Mesenchymal stem cell (in vitro differentiated cells and primary cell): ENCODE measurements around the gene BAZ2B.
"Not testable (repeated sequence)": the region's sequence is repeated elsewhere in the genome, so short reads cannot be mapped to it uniquely, and the experiment has no call there.

ENCODE experiments used
- DNase-seq: peaks from one replicate; pipeline ENCODE4 v3.0.0-alpha.2; 2013
- H2AFZ ChIP-seq: one replicate; pipeline ENCODE4 v1.6.1; 2013; ENCODE audit warnings: low read depth, mild to moderate bottlenecking, control low read depth, inconsistent platforms, low read length, moderate library complexity
- H2AK5ac ChIP-seq: 2 replicates; pipeline ENCODE4 v1.6.1; 2013; ENCODE audit warnings: low read length, moderate library complexity, mild to moderate bottlenecking, inconsistent platforms; ENCODE audit not compliant: severe bottlenecking
- H2BK120ac ChIP-seq: one replicate; pipeline ENCODE4 v1.6.1; 2013; ENCODE audit warnings: low read depth, mild to moderate bottlenecking, inconsistent platforms, low read length, moderate library complexity
- H2BK12ac ChIP-seq, 2 experiments: one replicate each; pipeline ENCODE4 v1.6.1; 2013; ENCODE audit warnings: inconsistent platforms in 2 of 2, low read length in 2 of 2, mild to moderate bottlenecking in 2 of 2, moderate library complexity in 2 of 2, control low read depth in 1 of 2
- H2BK15ac ChIP-seq: one replicate; pipeline ENCODE4 v1.6.1; 2013; ENCODE audit warnings: mild to moderate bottlenecking, low read depth, inconsistent platforms; ENCODE audit not compliant: poor library complexity, severe bottlenecking
- H2BK5ac ChIP-seq: 2 replicates; pipeline ENCODE4 v1.6.1; 2013; ENCODE audit warnings: low read depth, mild to moderate bottlenecking, low read length, control low read depth, inconsistent platforms; ENCODE audit not compliant: poor library complexity, severe bottlenecking
- H3K14ac ChIP-seq, 2 experiments: one replicate each; pipeline ENCODE4 v1.6.1; 2013; ENCODE audit warnings: inconsistent platforms in 2 of 2, low read length in 2 of 2, control low read depth in 1 of 2, mild to moderate bottlenecking in 1 of 2, moderate library complexity in 1 of 2
- H3K18ac ChIP-seq, 2 experiments: one replicate each; pipeline ENCODE4 v1.6.1; 2013; ENCODE audit warnings: inconsistent platforms in 2 of 2, low read length in 2 of 2, control low read depth in 1 of 2, low read depth in 1 of 2, mild to moderate bottlenecking in 1 of 2
- H3K23ac ChIP-seq, 2 experiments: one replicate each; pipeline ENCODE4 v1.6.1; 2013; ENCODE audit warnings: inconsistent platforms in 2 of 2, low read length in 2 of 2, mild to moderate bottlenecking in 2 of 2, moderate library complexity in 2 of 2, control low read depth in 1 of 2
- H3K27ac ChIP-seq: 2 replicates; pipeline ENCODE4 v1.5.1; 2013; ENCODE audit warnings: mild to moderate bottlenecking, moderate library complexity, low read length, control low read depth, inconsistent platforms; ENCODE audit not compliant: poor library complexity, severe bottlenecking
- H3K27me3 ChIP-seq, 2 experiments: 2 replicates each; pipeline versions ENCODE4 v1.6.1 to v1.7.0; 2013; ENCODE audit warnings: low read length in 2 of 2, mild to moderate bottlenecking in 2 of 2, moderate library complexity in 2 of 2, control low read depth in 1 of 2, inconsistent platforms in 1 of 2; ENCODE audit not compliant: control insufficient read depth in 1 of 2, insufficient read depth in 1 of 2
- H3K36me3 ChIP-seq, 2 experiments: 2 replicates each; pipeline versions ENCODE4 v1.6.1 to v1.7.0; 2013; ENCODE audit warnings: low read length in 2 of 2, control low read depth in 1 of 2, inconsistent platforms in 1 of 2, low read depth in 1 of 2, mild to moderate bottlenecking in 1 of 2; ENCODE audit not compliant: insufficient read depth in 2 of 2, control insufficient read depth in 1 of 2
- H3K4ac ChIP-seq, 2 experiments: one replicate each; pipeline ENCODE4 v1.6.1; 2013; ENCODE audit warnings: inconsistent platforms in 2 of 2, low read length in 2 of 2, mild to moderate bottlenecking in 2 of 2, moderate library complexity in 2 of 2, control low read depth in 1 of 2, low read depth in 1 of 2
- H3K4me1 ChIP-seq: 2 replicates; pipeline ENCODE4 v1.6.1; 2013; ENCODE audit warnings: low read depth, low read length, control low read depth; ENCODE audit not compliant: control insufficient read depth, insufficient read depth
- H3K4me2 ChIP-seq: 2 replicates; pipeline ENCODE4 v1.6.1; 2013; ENCODE audit warnings: low read length, mild to moderate bottlenecking, inconsistent platforms; ENCODE audit not compliant: poor library complexity, severe bottlenecking
- H3K4me3 ChIP-seq, 2 experiments: 2 replicates each; pipeline versions ENCODE4 v1.5.1 to v1.7.0; 2013; ENCODE audit warnings: low read length in 2 of 2, mild to moderate bottlenecking in 2 of 2, control low read depth in 1 of 2, low read depth in 1 of 2; ENCODE audit not compliant: insufficient read depth in 1 of 2
- H3K79me1 ChIP-seq: replicated peaks from 2 replicates; pipeline ENCODE4 v1.6.1; 2013; ENCODE audit warnings: mild to moderate bottlenecking, control low read depth, low read length, inconsistent platforms; ENCODE audit not compliant: poor library complexity, severe bottlenecking
- H3K9ac ChIP-seq: 2 replicates; pipeline ENCODE4 v1.7.0; 2013; ENCODE audit warnings: mild to moderate bottlenecking, low read length, moderate library complexity
- H3K9me3 ChIP-seq: 2 replicates; pipeline ENCODE4 v1.7.0; 2013; ENCODE audit warnings: mild to moderate bottlenecking, low read length; ENCODE audit not compliant: control insufficient read depth
- H4K8ac ChIP-seq: one replicate; pipeline ENCODE4 v1.6.1; 2013; ENCODE audit warnings: inconsistent platforms, mild to moderate bottlenecking, low read length, moderate library complexity
- H4K91ac ChIP-seq: one replicate; pipeline ENCODE4 v1.6.1; 2013; ENCODE audit warnings: mild to moderate bottlenecking, low read length, inconsistent platforms
- WGBS: methylation state at CpG from one replicate; pipeline ENCODE4 v1.1.7; 2013; ENCODE audit warnings: mixed read lengths; 5-methylcytosine and 5-hydroxymethylcytosine counted together

BAZ2B gene

GRCh38 chr2:159625628-159626027, 9.3 kb upstream of the BAZ2B start:
- not testable (repeated sequence) for H3K4me2 ChIP-seq, H3K9ac ChIP-seq, H2BK12ac ChIP-seq, H4K91ac ChIP-seq, DNase-seq, H3K27me3 ChIP-seq, H3K79me1 ChIP-seq, H3K14ac ChIP-seq, H3K36me3 ChIP-seq, H3K23ac ChIP-seq, H3K4me3 ChIP-seq, H2BK5ac ChIP-seq, H3K9me3 ChIP-seq, H3K18ac ChIP-seq, H2BK120ac ChIP-seq, H3K4ac ChIP-seq, H2BK15ac ChIP-seq, H2AFZ ChIP-seq, H3K27ac ChIP-seq, H3K4me1 ChIP-seq, H4K8ac ChIP-seq, H2AK5ac ChIP-seq
- WGBS: 86% methylated on average over 2 of the region's 2 CpGs

- Histone ChIP-seq H2BK12ac (no peak overlapping the region), H3K4me3 (no peak overlapping the region), H3K27ac (no peak overlapping the region), H3K23ac (no peak overlapping the region), H3K14ac (no peak overlapping the region), H2BK120ac (no peak overlapping the region), H3K79me1 (no peaks in the 10 kb centered on the region), H3K4me2 (no peak overlapping the region), H3K4ac (no peak overlapping the region), H4K8ac (no peak overlapping the region), H4K91ac (no peak overlapping the region), H3K9me3 (peaks cover 2% of the 10 kb centered on the region), H3K4me1 (no peaks in the 10 kb centered on the region), H3K36me3 (no peaks in the 10 kb centered on the region), H3K27me3 (no peaks in the 10 kb centered on the region), H3K18ac (no peak overlapping the region), H2AK5ac (no peak overlapping the region), H2AFZ (no peak overlapping the region), H2BK5ac (no peak overlapping the region), H3K9ac (no peak overlapping the region), H2BK15ac (no peak overlapping the region)
- DNase-seq: no peak
- no CpG with 5 or more reads among the region's 1 CpG for WGBS
These were observed 7.1 kb upstream of the BAZ2B start for GRCh38 chr2:159623436-159623835.

- no peak overlapping the region for H3K4me2 ChIP-seq
- H3K4me1 ChIP-seq: no peaks in the 10 kb centered on the region
- H3K36me3 ChIP-seq: no peaks in the 10 kb centered on the region
- no peak overlapping the region for H4K8ac ChIP-seq
- no peaks in the 10 kb centered on the region for H3K27me3 ChIP-seq
- H2AK5ac ChIP-seq: no peak overlapping the region
- no peak overlapping the region for H2BK15ac ChIP-seq
- H3K4me3 ChIP-seq: no peak overlapping the region
- no peak overlapping the region for H3K27ac ChIP-seq
- no peak overlapping the region for H3K14ac ChIP-seq
- H3K9me3 ChIP-seq: peaks cover 2% of the 10 kb centered on the region
- H2BK120ac ChIP-seq: no peak overlapping the region
- no peaks in the 10 kb centered on the region for H3K79me1 ChIP-seq
- no peak overlapping the region for H3K4ac ChIP-seq
- DNase-seq: no peak
- WGBS: 45% methylated on average over 1 of the region's 2 CpGs
- H2AFZ ChIP-seq: no peak overlapping the region
- no peak overlapping the region for H3K23ac ChIP-seq
- H3K18ac ChIP-seq: no peak overlapping the region
- no peak overlapping the region for H3K9ac ChIP-seq
- H2BK12ac ChIP-seq: no peak overlapping the region
- H4K91ac ChIP-seq: no peak overlapping the region
- H2BK5ac ChIP-seq: no peak overlapping the region
These were observed 6.6 kb upstream of the BAZ2B start for GRCh38 chr2:159622966-159623365.

GRCh38 chr2:159620796-159621195, 4.4 kb upstream of the BAZ2B start:
- Histone ChIP-seq H3K9me3 (peaks cover 2% of the 10 kb centered on the region), H3K79me1 (no peaks in the 10 kb centered on the region), H2BK15ac (no peak overlapping the region), H3K14ac (no peak overlapping the region), H2BK5ac (no peak overlapping the region), H2BK12ac (no peak overlapping the region), H2AFZ (no peak overlapping the region), H3K27me3 (no peaks in the 10 kb centered on the region), H3K4me3 (no peak overlapping the region), H3K23ac (no peak overlapping the region), H4K8ac (no peak overlapping the region), H4K91ac (no peak overlapping the region), H3K18ac (no peak overlapping the region), H3K4me1 (no peaks in the 10 kb centered on the region), H2BK120ac (no peak overlapping the region), H3K4me2 (no peak overlapping the region), H3K4ac (no peak overlapping the region), H3K9ac (no peak overlapping the region), H3K27ac (no peak overlapping the region), H2AK5ac (no peak overlapping the region), H3K36me3 (no peaks in the 10 kb centered on the region)
- DNase-seq: no peak
- WGBS: 99% methylated on average over 2 of the region's 2 CpGs
